ENCODE measurements around the gene IDH2. TPM values are rescaled to one million over a fixed set of nuclear protein-coding genes. Genes with fewer than 3 reads are reported as not detected.

IDH2 gene
- total and polyA plus RNA-seq, 2 donors from 2014 or later: 87.0 to 545 TPM

GRCh38 chr15:90126596-90127435, 24.5 kb upstream of the IDH2 start:
- intact Hi-C loops (cut with DNase I): no loop called here
- Histone ChIP-seq H3K36me3 (ENCODE audit: control insufficient read depth in 2 of 3, insufficient read depth in 3 of 3, low read length in 3 of 3) (no peaks in the 10 kb centered on the region), H3K4me1 (ENCODE audit: control insufficient read depth in 2 of 3, insufficient read depth in 2 of 3, low read depth in 1 of 3, low read length in 3 of 3) (peaks cover 0 to 5% (median 0%) of the 10 kb centered on the region in 3 donors), H3K27ac (ENCODE audit: low read depth in 2 of 2, low read length in 2 of 2) (peak overlapping the region in 1 of 2 donors; percentile 32), H3K9ac (ENCODE audit: low read length in 3 of 3) (no peak overlapping the region), H3K27me3 (ENCODE audit: control insufficient read depth, insufficient read depth, low read length) (no peaks in the 10 kb centered on the region), H3K9me3 (ENCODE audit: control insufficient read depth in 2 of 3, insufficient read depth in 1 of 3, low read length in 3 of 3) (no peaks in the 10 kb centered on the region), H3K4me3 (ENCODE audit: low read length in 3 of 3) (no peak overlapping the region)
- no peak for TF ChIP-seq CTCF (IDR thresholded peaks at IDR 0.05; ENCODE audit: borderline replicate concordance, extremely low read depth, insufficient read depth)
- DNase-seq: peak in 4 of 5 donors; percentile 66 to 78 (median 76)
- no peak for FAIRE-seq

DNA sequence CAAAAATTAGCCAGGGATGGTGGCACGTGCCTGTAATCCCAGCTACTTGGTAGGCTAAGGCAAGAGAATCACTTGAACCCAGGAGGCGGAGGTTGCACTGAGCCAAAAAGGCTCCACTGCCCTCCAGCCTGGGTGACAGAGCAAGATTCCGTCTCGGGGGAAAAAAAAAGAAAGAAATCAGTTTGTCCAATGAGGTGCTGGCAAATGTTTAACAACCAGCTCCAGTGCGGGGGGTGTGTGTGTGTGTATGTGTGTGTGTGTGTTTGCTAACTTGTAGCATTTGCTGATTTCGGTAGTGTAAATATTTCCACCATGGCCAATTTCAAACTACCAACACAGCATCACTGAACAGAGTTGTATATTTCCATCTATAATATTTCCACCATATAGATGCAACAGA, 23.8 kb upstream of the IDH2 start:
- DNase-seq (no peak), FAIRE-seq (no peak)
- Histone ChIP-seq H3K9ac (ENCODE audit: low read length in 3 of 3) (no peak overlapping the region), H3K4me1 (ENCODE audit: control insufficient read depth in 2 of 3, insufficient read depth in 2 of 3, low read depth in 1 of 3, low read length in 3 of 3) (peaks cover 0 to 5% (median 0%) of the 10 kb centered on the region in 3 donors), H3K36me3 (ENCODE audit: control insufficient read depth in 2 of 3, insufficient read depth in 3 of 3, low read length in 3 of 3) (no peaks in the 10 kb centered on the region), H3K4me3 (ENCODE audit: low read length in 3 of 3) (no peak overlapping the region), H3K27ac (ENCODE audit: low read depth in 2 of 2, low read length in 2 of 2) (no peak overlapping the region), H3K27me3 (ENCODE audit: control insufficient read depth, insufficient read depth, low read length) (no peaks in the 10 kb centered on the region), H3K9me3 (ENCODE audit: control insufficient read depth in 2 of 3, insufficient read depth in 1 of 3, low read length in 3 of 3) (no peaks in the 10 kb centered on the region)
- intact Hi-C loops (cut with DNase I): no loop called here
- TF ChIP-seq CTCF (IDR thresholded peaks at IDR 0.05; ENCODE audit: borderline replicate concordance, extremely low read depth, insufficient read depth): no peak

GRCh38 chr15:90124507-90124906, 22.2 kb upstream of the IDH2 start:
- H3K27me3 ChIP-seq (ENCODE audit: control insufficient read depth, insufficient read depth, low read length): no peaks in the 10 kb centered on the region
- no peak for TF ChIP-seq CTCF (IDR thresholded peaks at IDR 0.05; ENCODE audit: borderline replicate concordance, extremely low read depth, insufficient read depth)
- DNase-seq (no peak), FAIRE-seq (no peak)
- peaks cover 0 to 5% (median 0%) of the 10 kb centered on the region in 3 donors for H3K4me1 ChIP-seq (ENCODE audit: control insufficient read depth in 2 of 3, insufficient read depth in 2 of 3, low read depth in 1 of 3, low read length in 3 of 3)
- no peak overlapping the region for H3K4me3 ChIP-seq (ENCODE audit: low read length in 3 of 3)
- H3K36me3 ChIP-seq (ENCODE audit: control insufficient read depth in 2 of 3, insufficient read depth in 3 of 3, low read length in 3 of 3): no peaks in the 10 kb centered on the region
- intact Hi-C loops (cut with DNase I): no loop called here
- H3K9me3 ChIP-seq (ENCODE audit: control insufficient read depth in 2 of 3, insufficient read depth in 1 of 3, low read length in 3 of 3): no peaks in the 10 kb centered on the region
- H3K9ac ChIP-seq (ENCODE audit: low read length in 3 of 3): no peak overlapping the region
- H3K27ac ChIP-seq (ENCODE audit: low read depth in 2 of 2, low read length in 2 of 2): no peak overlapping the region

All from kidney (tissue), 14 donors.